Chondrocyte (in vitro differentiated cells): ENCODE measurements around the gene ZDHHC11B. TPM values are rescaled to one million over a fixed set of nuclear protein-coding genes. Genes with fewer than 3 reads are reported as not detected.
"Not testable (repeated sequence)": the region's sequence is repeated elsewhere in the genome, so short reads cannot be mapped to it uniquely, and the experiment has no call there.

ENCODE experiments used
- DNase-seq: peaks from one replicate; pipeline ENCODE4 v3.0.0; 2021; ENCODE audit warnings: mixed read lengths, low spot score
- H3K27ac Mint-ChIP-seq: one replicate; pipeline ENCODE4 v1.8.0; 2021; ENCODE audit warnings: mild to moderate bottlenecking, moderate library complexity, mixed read lengths; ENCODE audit not compliant: unreplicated experiment
- H3K27me3 Mint-ChIP-seq: 2 replicates; pipeline ENCODE4 v1.8.0; 2021; ENCODE audit warnings: low read depth, mixed read lengths
- H3K36me3 Mint-ChIP-seq: 2 replicates; pipeline ENCODE4 v1.8.0; 2021; ENCODE audit warnings: low read depth, mixed read lengths
- H3K4me1 Mint-ChIP-seq: 2 replicates; pipeline ENCODE4 v1.8.0; 2021; ENCODE audit warnings: low read depth, mild to moderate bottlenecking, mixed read lengths
- H3K4me3 Mint-ChIP-seq: one replicate; pipeline ENCODE4 v1.8.0; 2021; ENCODE audit warnings: mild to moderate bottlenecking, moderate library complexity, mixed read lengths; ENCODE audit not compliant: unreplicated experiment
- H3K9me3 Mint-ChIP-seq: 2 replicates; pipeline ENCODE4 v1.8.0; 2021; ENCODE audit warnings: low read depth, mixed read lengths
- total RNA-seq: library from RNA; stranded (reverse); gene quantifications from 3 replicates; pipeline ENCODE4 v1.2.1, GENCODE V29; 2021
- TF ChIP-seq, protein P1 (sequence below): fragments of 200-600 bp; sonication (generic); IDR thresholded peaks from 2 replicates; pipeline ENCODE4 v1.5.0; 2021; ENCODE audit warnings: antibody characterized with exemption, mild to moderate bottlenecking, moderate library complexity

ZDHHC11B gene
- total RNA-seq, 1 donor from 2014 or later, result 0.17 TPM

DNA sequence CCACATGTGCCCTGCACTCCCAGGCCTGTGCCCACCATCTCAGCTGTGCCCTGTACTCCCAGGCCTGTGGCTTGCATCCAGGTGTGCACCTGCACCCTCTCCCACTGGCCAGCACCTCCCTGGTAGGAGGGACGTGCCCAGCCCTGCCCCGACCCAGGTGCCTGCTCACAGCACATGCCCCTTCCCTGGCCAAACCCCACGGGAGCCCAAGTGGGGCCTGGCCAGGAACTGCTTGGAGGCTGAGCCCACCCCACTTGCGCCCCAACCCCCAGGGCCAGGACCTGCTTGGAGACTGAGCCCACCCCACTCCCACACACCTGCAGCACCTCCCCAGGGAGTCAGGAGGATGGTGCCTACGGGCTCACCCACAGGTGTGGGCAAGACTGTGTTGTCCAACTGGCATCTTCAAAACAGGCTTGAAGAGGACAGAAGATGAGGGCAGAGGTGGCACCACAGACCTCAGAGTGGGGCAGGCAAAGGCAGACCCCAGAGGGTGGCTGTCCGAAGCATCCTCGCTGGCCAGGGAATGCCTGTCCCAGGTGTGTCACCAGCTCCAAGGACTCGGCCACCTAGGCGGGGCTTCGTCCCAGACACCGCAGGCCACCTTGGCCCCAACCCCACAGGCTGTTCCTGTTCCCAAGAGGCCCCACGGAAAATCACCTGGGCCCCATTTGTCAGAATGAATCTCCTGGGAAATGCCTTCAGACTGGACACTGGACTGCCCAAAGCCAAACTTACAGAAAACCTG lies 10.8 kb downstream of the ZDHHC11B start:
- Mint-ChIP-seq H3K27me3 (peaks cover 5% of the 10 kb centered on the region), H3K4me1 (no peaks in the 10 kb centered on the region), H3K4me3 (no peak overlapping the region), H3K36me3 (no peaks in the 10 kb centered on the region), H3K9me3 (no peaks in the 10 kb centered on the region), H3K27ac (no peak overlapping the region)
- peak; percentile 93 for DNase-seq
- TF ChIP-seq, protein P1, sequence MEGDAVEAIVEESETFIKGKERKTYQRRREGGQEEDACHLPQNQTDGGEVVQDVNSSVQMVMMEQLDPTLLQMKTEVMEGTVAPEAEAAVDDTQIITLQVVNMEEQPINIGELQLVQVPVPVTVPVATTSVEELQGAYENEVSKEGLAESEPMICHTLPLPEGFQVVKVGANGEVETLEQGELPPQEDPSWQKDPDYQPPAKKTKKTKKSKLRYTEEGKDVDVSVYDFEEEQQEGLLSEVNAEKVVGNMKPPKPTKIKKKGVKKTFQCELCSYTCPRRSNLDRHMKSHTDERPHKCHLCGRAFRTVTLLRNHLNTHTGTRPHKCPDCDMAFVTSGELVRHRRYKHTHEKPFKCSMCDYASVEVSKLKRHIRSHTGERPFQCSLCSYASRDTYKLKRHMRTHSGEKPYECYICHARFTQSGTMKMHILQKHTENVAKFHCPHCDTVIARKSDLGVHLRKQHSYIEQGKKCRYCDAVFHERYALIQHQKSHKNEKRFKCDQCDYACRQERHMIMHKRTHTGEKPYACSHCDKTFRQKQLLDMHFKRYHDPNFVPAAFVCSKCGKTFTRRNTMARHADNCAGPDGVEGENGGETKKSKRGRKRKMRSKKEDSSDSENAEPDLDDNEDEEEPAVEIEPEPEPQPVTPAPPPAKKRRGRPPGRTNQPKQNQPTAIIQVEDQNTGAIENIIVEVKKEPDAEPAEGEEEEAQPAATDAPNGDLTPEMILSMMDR, result no peak

DNA sequence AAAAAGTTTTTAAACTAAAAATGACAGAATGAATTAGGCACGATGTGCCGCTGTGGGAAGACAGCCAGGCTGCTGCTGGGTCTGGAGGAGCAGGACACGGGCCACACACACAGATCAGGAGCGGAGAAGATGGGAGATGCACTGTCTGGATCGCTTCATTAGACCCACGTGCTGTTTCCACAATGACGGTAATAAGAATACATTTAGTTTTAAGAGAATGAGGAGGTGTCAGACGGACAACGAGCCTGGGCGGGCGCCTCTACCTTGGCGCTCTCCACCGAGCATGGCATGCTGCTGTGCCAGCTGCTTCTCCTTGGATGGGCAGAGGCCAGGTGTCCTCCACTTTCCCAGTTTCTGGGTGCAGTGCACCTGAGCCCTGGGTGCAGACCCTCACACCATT lies 11.6 kb downstream of the ZDHHC11B start:
- H3K9me3 Mint-ChIP-seq, H3K4me1 Mint-ChIP-seq, H3K27ac Mint-ChIP-seq, H3K36me3 Mint-ChIP-seq, H3K4me3 Mint-ChIP-seq, H3K27me3 Mint-ChIP-seq: not testable (repeated sequence)
- DNase-seq, result peak; percentile 72

DNA sequence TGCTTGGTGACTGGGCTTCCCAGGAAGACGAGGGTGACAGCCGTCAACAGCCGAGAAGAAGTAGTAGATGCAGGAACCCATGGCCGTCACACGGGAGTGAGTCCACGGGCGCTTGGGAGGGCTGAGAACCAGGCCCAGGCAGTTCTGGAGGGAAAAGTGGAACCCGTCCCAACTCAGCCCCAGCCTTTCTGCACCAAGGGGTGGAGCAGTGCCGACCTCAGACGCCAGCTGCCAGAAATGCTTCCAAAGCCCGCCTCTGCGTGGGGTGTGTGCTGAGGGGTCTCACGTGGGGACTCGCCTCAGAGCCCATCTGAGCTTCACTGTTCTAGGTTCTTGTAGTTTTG lies 12.0 kb downstream of the ZDHHC11B start:
- not testable (repeated sequence) for H3K27me3 Mint-ChIP-seq, H3K36me3 Mint-ChIP-seq, DNase-seq, H3K4me3 Mint-ChIP-seq, H3K27ac Mint-ChIP-seq, H3K4me1 Mint-ChIP-seq, H3K9me3 Mint-ChIP-seq

DNA sequence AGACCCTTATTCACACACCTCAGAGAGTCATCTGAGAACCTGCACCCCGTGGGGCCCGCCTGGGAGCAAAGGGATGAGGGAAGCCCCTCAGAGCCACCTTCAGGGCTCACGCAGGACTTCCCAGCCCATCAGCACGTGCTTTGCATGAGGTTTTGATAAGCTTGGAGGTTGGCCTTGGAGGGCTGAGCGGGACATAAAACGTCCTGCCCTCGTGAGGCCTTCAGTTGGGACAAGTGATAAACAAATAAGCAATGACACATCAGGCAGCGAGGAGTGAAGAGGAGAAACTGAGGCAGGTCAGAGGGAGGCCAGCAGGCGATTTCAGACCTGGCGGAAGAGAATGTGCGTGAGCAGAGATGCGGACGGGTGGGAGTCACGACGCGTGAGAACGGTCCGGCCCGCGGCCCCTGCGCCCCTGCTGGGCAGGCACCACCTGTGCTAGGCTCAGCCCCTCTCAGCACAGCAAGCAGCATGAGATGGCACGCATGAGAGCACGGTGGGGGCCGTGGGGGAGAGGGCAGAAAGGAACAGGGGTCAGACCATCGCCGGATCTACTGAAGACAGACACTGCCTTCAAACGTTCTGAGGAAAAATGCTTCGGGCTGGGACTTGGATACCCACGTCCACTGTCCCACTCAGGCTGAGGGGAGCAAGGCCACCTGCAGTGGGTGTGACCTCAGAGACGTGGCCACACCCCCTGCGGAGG lies 12.5 kb downstream of the ZDHHC11B start:
- H3K4me3 Mint-ChIP-seq, DNase-seq, H3K9me3 Mint-ChIP-seq, H3K27me3 Mint-ChIP-seq, H3K27ac Mint-ChIP-seq, H3K4me1 Mint-ChIP-seq, H3K36me3 Mint-ChIP-seq: not testable (repeated sequence)

DNA sequence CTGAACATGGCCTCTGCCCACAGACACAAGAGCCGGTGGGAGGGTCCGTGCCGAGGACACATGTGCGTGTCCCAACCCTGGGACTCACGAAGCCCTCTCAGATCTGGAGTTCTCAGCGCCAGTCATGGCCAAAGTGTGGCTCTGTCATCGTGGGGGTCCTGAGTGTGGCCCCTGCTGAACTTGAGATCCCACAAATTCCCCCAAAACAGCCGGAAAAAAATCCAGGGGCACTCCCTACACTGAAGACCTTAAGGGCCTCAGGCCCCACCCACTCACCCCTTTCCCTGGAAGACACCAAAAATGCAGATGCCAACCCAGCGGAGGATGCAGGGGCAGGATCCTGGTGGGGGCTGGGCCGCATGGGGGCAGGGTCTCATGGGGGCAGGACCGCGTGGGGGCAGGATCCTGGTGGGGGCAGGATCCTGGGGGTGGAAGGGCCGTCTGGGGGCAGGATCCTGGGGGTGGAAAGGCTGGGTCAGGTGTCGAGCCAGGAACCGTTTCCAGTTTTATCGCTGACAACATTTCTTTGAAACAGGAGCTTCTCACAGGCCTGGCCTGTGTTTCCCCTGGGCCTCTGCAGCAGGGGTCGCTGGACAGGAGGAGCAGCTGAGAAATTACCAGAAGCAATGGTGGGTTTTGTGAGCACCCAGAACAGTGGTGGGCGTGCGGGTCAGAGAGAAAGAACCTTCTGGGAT lies 13.3 kb downstream of the ZDHHC11B start:
- H3K27me3 Mint-ChIP-seq, H3K4me1 Mint-ChIP-seq, H3K36me3 Mint-ChIP-seq, H3K4me3 Mint-ChIP-seq, H3K27ac Mint-ChIP-seq, H3K9me3 Mint-ChIP-seq: not testable (repeated sequence)
- peak; percentile 83 for DNase-seq

DNA sequence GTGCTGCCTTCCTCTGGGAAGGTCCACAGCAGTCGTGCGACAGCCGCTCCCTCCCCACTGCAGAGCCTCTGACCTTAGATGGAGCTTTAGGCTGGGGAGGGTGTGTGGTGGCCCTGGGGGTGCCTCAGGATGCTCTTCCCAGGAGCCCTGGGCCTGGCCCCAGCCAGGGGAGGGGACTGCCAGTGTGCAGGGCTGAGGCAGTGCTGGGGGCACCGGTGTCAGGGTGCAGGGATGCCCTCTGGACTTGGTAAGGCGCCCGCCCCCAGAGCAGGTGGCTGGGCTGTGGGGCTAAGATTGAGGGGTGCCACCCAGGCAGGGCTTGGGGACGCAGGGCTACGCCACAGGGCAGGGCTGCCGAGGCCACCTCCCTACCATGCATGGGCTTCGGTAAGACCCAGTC lies 13.9 kb downstream of the ZDHHC11B start:
- not testable (repeated sequence) for H3K9me3 Mint-ChIP-seq, H3K27me3 Mint-ChIP-seq, H3K36me3 Mint-ChIP-seq, H3K4me3 Mint-ChIP-seq, H3K4me1 Mint-ChIP-seq, H3K27ac Mint-ChIP-seq
- peak; percentile 93 for DNase-seq

DNA sequence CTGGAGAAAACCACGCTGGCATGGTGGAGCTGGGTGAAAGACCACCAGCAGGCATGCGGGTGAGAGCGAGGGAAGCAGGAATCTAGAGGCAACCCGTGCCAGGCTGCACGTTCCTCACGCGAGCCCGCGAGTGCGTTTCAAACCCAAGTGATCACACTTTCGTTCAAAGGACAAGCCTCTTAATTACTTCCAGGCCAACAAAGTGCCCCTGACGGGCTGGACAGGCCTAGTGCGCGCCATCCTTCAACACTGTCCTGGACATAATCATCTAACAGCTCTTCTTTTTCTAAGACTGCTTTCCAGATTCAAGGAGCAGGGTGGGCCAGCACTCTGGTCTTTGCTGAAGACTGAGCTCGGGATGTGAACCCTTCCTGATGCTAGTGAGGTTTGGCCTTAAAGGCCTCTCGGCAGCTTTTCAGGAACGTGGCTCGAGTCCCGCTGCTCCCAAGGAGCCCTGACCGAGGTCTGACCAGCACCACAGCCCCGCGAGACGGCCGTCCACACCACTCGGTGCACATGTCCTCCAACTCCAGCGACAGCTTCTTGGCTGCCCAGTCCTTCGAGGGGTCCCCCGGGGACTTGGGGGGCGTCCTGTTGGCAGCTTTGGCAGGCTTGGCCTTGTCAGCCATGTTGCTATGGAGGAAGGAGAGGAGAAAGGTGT lies 14.9 kb downstream of the ZDHHC11B start:
- not testable (repeated sequence) for H3K27ac Mint-ChIP-seq, H3K4me1 Mint-ChIP-seq, H3K9me3 Mint-ChIP-seq, H3K4me3 Mint-ChIP-seq, H3K36me3 Mint-ChIP-seq, H3K27me3 Mint-ChIP-seq
- peak; percentile 90 for DNase-seq
